Activated naive CD4-positive, alpha-beta T cell (primary cell): ENCODE data around the gene TRIM71.

ENCODE experiments used
- DNase-seq, 4 experiments: peaks; one replicate each; lab custom pipeline; 2025; lab: John Stamatoyannopoulos, UW

The TRIM71 gene

GRCh38 chr3:32866533-32866932 is 48.7 kb downstream of the TRIM71 start:
- DNase-seq: no peak

- no peak for DNase-seq
Measured at GRCh38 chr3:32867954-32868353, 50.2 kb downstream of the TRIM71 start.

GRCh38 chr3:32868719-32869512 is 51.1 kb downstream of the TRIM71 start:
- no peak for DNase-seq

GRCh38 chr3:32869513-32870047 is 51.8 kb downstream of the TRIM71 start:
- DNase-seq: no peak

- no peak for DNase-seq
Measured at GRCh38 chr3:32870373-32871095, 52.7 kb downstream of the TRIM71 start.

- no peak for DNase-seq
Measured at GRCh38 chr3:32871273-32871672, 53.5 kb downstream of the TRIM71 start.

GRCh38 chr3:32872487-32873382 is 54.9 kb downstream of the TRIM71 start:
- no peak for DNase-seq

- no peak for DNase-seq
Measured at GRCh38 chr3:32873531-32874130, 55.8 kb downstream of the TRIM71 start.

- no peak for DNase-seq
Measured at GRCh38 chr3:32876920-32877319, 59.1 kb downstream of the TRIM71 start.

- DNase-seq: no peak
Measured at GRCh38 chr3:32877598-32877997, 59.8 kb downstream of the TRIM71 start.

GRCh38 chr3:32880225-32880624 is 62.4 kb downstream of the TRIM71 start:
- DNase-seq: no peak

GRCh38 chr3:32881624-32882023 is 63.8 kb downstream of the TRIM71 start:
- DNase-seq: no peak

- no peak for DNase-seq
Measured at GRCh38 chr3:32882189-32882588, 64.4 kb downstream of the TRIM71 start.

GRCh38 chr3:32882603-32883025 is 64.8 kb downstream of the TRIM71 start:
- no peak for DNase-seq

- no peak for DNase-seq
Measured at GRCh38 chr3:32883817-32884216, 66.0 kb downstream of the TRIM71 start.

GRCh38 chr3:32884591-32884990 is 66.8 kb downstream of the TRIM71 start:
- no peak for DNase-seq

- DNase-seq: no peak
Measured at GRCh38 chr3:32885283-32885901, 67.6 kb downstream of the TRIM71 start.

- DNase-seq: no peak
Measured at GRCh38 chr3:32886296-32886695, 68.5 kb downstream of the TRIM71 start.

- DNase-seq: no peak
Measured at GRCh38 chr3:32886911-32887310, 69.1 kb downstream of the TRIM71 start.

GRCh38 chr3:32888739-32889138 is 70.9 kb downstream of the TRIM71 start:
- no peak for DNase-seq
